Adrenal gland (tissue), 5 donors: ENCODE measurements around the gene PHF13.

Experiments
- CTCF ChIP-seq, 6 experiments: fragments of 450-650 bp in 4 of 6; fragments of 200-600 bp in 2 of 6; sonication (generic) in 1 of 6; IDR thresholded peaks; 1 replicate in 5 of 6; 2 replicates in 1 of 6; pipeline versions ENCODE4 v1.5.1 to v1.8.0; 2016 to 2021; ENCODE audit warnings: antibody characterized with exemption in 6 of 6, mild to moderate bottlenecking in 2 of 6, moderate library complexity in 1 of 6
- POLR2A ChIP-seq, 2 donors: fragments of 450-650 bp; IDR thresholded peaks; one replicate each; pipeline ENCODE4 v1.6.1; 2017; ENCODE audit warnings: antibody characterized with exemption in 2 of 2, mild to moderate bottlenecking in 2 of 2, moderate library complexity in 1 of 2
- donor health status: DM: no; HTN: no; CAD: no.

- TF ChIP-seq CTCF (IDR thresholded peaks at IDR 0.05): no peak
- no peak for TF ChIP-seq POLR2A (IDR thresholded peaks at IDR 0.05)
Observed at GRCh38 chr1:6631058-6631457, 17.5 kb downstream of the PHF13 start.
